D721Med (cell line): ENCODE measurements around the gene INPP5A.

ENCODE experiments used
- DNase-seq: peaks from one replicate; pipeline ENCODE4 v3.0.0; 2011; ENCODE audit warnings: low spot score; ENCODE audit not compliant: insufficient read length
- FAIRE-seq: peaks from 2 replicates; lab custom pipeline; 2011; peaks lifted over from hg19 to GRCh38; lab: Jason Lieb, UNC
- CTCF ChIP-seq: IDR thresholded peaks from 2 replicates; pipeline ENCODE4 v1.5.1; 2012; ENCODE audit warnings: mild to moderate bottlenecking, control low read depth; ENCODE audit not compliant: insufficient read depth; ENCODE audit errors: missing control alignments

INPP5A gene

GRCh38 chr10:132690821-132691610 lies 153.4 kb downstream of the INPP5A start:
- DNase-seq (no peak), FAIRE-seq (no peak)
- no peak for TF ChIP-seq CTCF

GRCh38 chr10:132691711-132692153 lies 154.1 kb downstream of the INPP5A start:
- FAIRE-seq: no peak

DNA sequence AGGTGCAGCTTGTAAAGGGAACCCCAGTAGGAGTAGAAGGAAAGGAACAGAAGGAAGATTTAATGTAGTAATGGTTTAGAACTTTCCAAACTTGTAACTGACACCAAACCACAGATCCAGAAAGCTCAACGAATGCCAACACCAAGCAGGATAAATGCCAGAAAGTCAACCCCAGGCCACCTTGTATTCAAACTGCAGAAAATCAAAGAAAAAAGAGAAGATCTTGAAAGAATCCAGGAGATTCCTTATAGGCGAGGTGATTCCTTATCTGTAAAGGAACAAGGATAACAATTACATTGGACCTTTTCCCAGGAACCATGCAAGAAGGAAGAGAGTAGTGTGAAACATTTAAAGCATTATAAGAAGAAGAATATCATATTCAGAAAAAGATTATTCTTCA lies 154.7 kb downstream of the INPP5A start:
- DNase-seq: no peak
- FAIRE-seq: no peak
- TF ChIP-seq CTCF: no peak

More at GRCh38 chr10:132691711-132692153, 154.1 kb downstream of the INPP5A start:
- TF ChIP-seq CTCF: no peak
- DNase-seq: no peak

DNA sequence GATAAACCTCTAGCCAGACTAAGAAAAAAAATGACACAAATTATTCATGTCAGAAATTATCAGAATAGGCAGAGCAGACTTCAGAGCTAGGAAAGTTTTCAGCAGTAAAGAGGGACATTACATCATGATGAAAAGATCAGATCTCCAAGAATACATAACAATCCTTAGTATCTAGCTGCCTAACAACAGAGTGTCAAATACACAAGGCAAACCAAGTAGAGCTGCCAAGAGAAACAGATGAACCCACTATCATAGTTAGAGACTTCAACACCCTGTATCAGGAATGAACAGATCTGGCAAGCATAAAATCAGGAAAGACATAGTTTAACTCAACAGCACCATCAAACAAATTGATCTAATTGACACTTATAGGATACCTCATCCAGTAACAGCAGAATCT lies 156.1 kb downstream of the INPP5A start:
- no peak for FAIRE-seq
- DNase-seq: no peak
- TF ChIP-seq CTCF: no peak

GRCh38 chr10:132696204-132696603 lies 158.6 kb downstream of the INPP5A start:
- DNase-seq: no peak
- no peak for TF ChIP-seq CTCF
- no peak for FAIRE-seq

GRCh38 chr10:132696728-132697577 lies 159.4 kb downstream of the INPP5A start:
- no peak for DNase-seq
- FAIRE-seq: no peak
- no peak for TF ChIP-seq CTCF
